ENCODE data around the gene DEAF1. TPM values are rescaled to one million over a fixed set of nuclear protein-coding genes. Genes with fewer than 3 reads are reported as not detected.

Gene DEAF1
- total RNA-seq, 1 donor from 2014 or later = 39.8 TPM

- intact Hi-C loops (cut with micrococcal nuclease) = no loop called here
- peaks cover 16% of the 10 kb centered on the region for H3K4me1 Mint-ChIP-seq
- H3K27ac Mint-ChIP-seq = no peak overlapping the region
- DNase-seq (no peak), ATAC-seq (ENCODE audit: low read depth) (no peak)
- no peak for TF ChIP-seq CTCF (IDR thresholded peaks at IDR 0.05)
- ChIA-PET CTCF (interaction anchor here (1.4 kb wide), 1 partner anchor 10 kb away, joined by 7 read pairs; no protein-coding TSS in a partner anchor), POLR2A (interaction anchor here (0.6 kb wide), 1 partner anchor 107 kb away, joined by 3 read pairs; no protein-coding TSS in a partner anchor)
- peaks cover 5% of the 10 kb centered on the region for H3K36me3 Mint-ChIP-seq (ENCODE audit: low read depth)
- no peaks in the 10 kb centered on the region for H3K9me3 Mint-ChIP-seq
- no peak overlapping the region for H3K4me3 Mint-ChIP-seq
- H3K27me3 Mint-ChIP-seq = peaks cover 19% of the 10 kb centered on the region
Measured at GRCh38 chr11:706957-707816, 12.2 kb upstream of the DEAF1 start.

- Mint-ChIP-seq H3K27me3 (peaks cover 18% of the 10 kb centered on the region), H3K36me3 (ENCODE audit: low read depth) (peaks cover 7% of the 10 kb centered on the region), H3K27ac (no peak overlapping the region), H3K4me1 (peaks cover 16% of the 10 kb centered on the region), H3K4me3 (no peak overlapping the region), H3K9me3 (no peaks in the 10 kb centered on the region)
- intact Hi-C loops (cut with micrococcal nuclease) = no loop called here
- CTCF ChIA-PET = interaction anchor here (1.4 kb wide), 1 partner anchor 9 kb away, joined by 7 read pairs; no protein-coding TSS in a partner anchor
- POLR2A ChIA-PET = no interaction called here
- DNase-seq = no peak
- no peak for TF ChIP-seq CTCF (IDR thresholded peaks at IDR 0.05)
- ATAC-seq (ENCODE audit: low read depth) = no peak
Measured at GRCh38 chr11:706439-706956, 11.5 kb upstream of the DEAF1 start.

- no peak for DNase-seq
Measured at GRCh38 chr11:705646-706438, 10.8 kb upstream of the DEAF1 start, which contains the start of gene EPS8L2. TSS of gene EPS8L2 (plus strand) at chr11:706231. CDS start at chr11:709408, 3,177 bp downstream.

DNA sequence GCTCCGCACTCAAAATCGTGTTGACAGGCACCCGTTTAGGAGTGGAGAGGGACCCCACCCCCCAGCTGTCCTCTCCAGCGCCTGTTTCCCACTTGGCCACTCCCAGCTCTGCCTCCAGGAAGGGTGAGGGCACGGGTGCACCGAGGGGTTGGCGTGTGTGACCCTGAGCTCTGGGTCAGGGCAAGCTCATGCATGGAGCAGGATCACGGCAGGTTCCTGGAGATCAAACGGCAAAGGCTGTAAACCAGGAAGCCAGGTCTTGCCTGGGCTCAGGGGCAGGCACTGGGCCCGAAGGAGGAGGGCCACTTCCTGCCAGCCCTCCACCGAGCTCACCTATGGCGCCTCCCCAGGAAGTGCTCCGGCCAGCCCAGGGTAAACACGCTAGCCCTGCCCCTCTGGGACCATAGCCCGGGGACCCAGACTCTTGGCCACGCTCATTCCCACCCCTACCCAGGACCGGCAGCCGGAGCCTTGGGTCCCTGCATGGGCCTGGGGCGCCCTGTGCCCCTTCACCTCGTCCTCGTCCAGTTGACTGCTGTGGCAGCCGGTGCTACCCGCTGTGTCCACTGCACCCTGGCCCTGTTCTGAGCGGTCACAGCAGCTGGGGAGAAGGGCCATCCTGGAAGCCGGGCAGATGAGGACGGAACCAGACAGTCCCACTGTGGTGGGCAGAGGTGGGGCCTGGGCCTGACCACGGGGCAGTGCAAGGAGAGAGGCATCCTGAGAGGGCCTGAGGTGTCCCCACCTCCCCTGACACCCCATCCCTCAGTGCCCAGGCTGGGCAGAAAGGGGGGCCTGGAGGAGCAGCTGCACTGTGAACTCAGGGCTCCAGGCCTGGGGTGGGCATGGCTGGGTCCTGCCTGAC is 10.0 kb upstream of the DEAF1 start:
- POLR2A ChIA-PET = interaction anchor here (0.6 to 1.3 kb wide), 5 partner anchors 8 to 21 kb away, joined by 3 to 4 read pairs (median 3); partner anchors contain the start of gene TMEM80
- TF ChIP-seq CTCF (IDR thresholded peaks at IDR 0.05) = no peak
- Mint-ChIP-seq H3K4me1 (peaks cover 10% of the 10 kb centered on the region), H3K4me3 (no peak overlapping the region), H3K36me3 (ENCODE audit: low read depth) (peaks cover 13% of the 10 kb centered on the region), H3K27me3 (peaks cover 11% of the 10 kb centered on the region), H3K27ac (no peak overlapping the region), H3K9me3 (no peaks in the 10 kb centered on the region)
- no peak for DNase-seq
- intact Hi-C loops (cut with micrococcal nuclease) = no loop called here
- no peak for ATAC-seq (ENCODE audit: low read depth)
- CTCF ChIA-PET = interaction anchor here (1.7 kb wide), 1 partner anchor 18 kb away, joined by 5 read pairs; no protein-coding TSS in a partner anchor

More at GRCh38 chr11:705646-706438, 10.8 kb upstream of the DEAF1 start, which contains the start of gene EPS8L2:
- H3K36me3 Mint-ChIP-seq (ENCODE audit: low read depth) = peaks cover 9% of the 10 kb centered on the region
- ATAC-seq (ENCODE audit: low read depth) = peak; percentile 63
- H3K27ac Mint-ChIP-seq = no peak within 1 kb of the TSS
- H3K4me3 Mint-ChIP-seq = no peak within 1 kb of the TSS
- peaks cover 13% of the 10 kb centered on the region for H3K27me3 Mint-ChIP-seq
- TF ChIP-seq CTCF (IDR thresholded peaks at IDR 0.05) = no peak
- ChIA-PET CTCF (interaction anchor here (1.4 kb wide), 1 partner anchor 9 kb away, joined by 7 read pairs; no protein-coding TSS in a partner anchor), POLR2A (interaction anchor here (1.0 kb wide), 1 partner anchor 9 kb away, joined by 4 read pairs; no protein-coding TSS in a partner anchor)
- peaks cover 14% of the 10 kb centered on the region for H3K4me1 Mint-ChIP-seq
- intact Hi-C loops (cut with micrococcal nuclease) = no loop called here
- H3K9me3 Mint-ChIP-seq = no peaks in the 10 kb centered on the region

Measured in activated B cell treated with CpG ODN at 0.5 μM for 24 hours (primary cell).